NAMALWA (cell line): ENCODE measurements around the gene MAP2K1.

ENCODE experiments used
- DNase-seq: peaks from one replicate; pipeline ENCODE4 v3.0.0-alpha.2; 2015; ENCODE audit warnings: low spot score

MAP2K1 gene

DNA sequence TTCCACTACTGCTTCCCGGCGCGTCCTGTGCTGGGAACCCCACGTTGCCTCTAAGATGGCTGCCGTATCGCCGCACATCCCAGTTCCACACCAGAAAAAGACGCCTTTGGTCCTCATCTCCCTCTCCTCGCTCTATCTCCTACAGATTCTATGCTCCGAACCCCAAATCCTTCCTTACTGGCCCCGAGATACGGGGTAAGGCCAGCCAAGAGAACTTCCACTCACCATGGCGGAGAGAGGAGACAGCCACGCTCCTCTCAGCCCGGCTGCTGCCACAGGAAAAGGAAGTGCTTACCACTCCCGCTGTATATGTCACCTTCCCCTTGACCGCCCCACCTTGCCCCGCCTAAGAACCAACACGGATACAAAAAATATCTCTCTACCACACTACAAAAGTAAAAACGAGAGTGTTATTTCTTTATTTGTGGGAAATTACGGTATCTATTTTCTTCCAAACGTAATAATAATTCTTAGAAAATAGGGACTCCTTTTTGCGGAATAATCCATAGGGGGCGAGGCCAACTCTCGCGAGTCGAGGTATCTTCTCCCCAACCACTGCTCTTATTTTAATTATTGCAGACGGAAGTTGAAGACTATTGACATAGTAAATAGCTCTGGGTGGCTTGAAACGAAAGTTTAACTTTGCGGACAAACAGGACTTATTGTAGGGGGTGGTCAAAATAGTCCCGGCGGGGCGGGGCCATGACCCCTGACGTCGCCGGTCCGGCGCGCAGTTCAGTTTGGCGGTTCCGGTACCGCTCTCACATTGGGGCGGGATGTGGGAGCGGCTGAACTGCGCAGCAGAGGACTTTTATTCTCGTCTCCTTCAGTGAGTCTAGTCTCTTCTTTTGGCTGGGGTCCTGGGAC lies 118.1 kb downstream of the MAP2K1 start, which contains the start of the genes RPL4 and ZWILCH:
TSS of gene RPL4 (minus strand) at position 293 of the 867 bp plus-strand sequence. CDS start at position 228, 65 bp downstream.
TSS of gene ZWILCH (plus strand) at position 764 of the 867 bp plus-strand sequence. CDS start at position 777, 13 bp downstream.
- DNase-seq = peak; percentile 95

DNA sequence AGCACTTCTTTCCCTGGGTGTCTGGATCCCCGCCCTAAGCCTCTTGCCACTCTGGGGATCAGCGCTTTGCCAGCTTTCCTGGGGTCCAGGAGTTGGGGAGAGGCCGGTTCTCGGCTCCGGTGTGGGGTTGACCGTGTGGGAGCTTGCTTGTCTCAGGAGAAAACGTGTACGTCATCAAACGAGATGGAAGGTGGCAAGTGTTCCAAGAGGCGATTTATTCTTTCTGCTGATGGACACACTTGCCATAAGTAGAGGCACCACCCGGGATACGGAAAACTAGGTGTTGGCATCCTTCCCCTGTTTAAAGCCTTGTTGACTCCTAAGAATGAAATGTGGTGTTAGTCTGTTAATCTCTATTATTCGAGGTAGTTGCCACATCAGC lies 118.7 kb downstream of the MAP2K1 start:
- no peak for DNase-seq

DNA sequence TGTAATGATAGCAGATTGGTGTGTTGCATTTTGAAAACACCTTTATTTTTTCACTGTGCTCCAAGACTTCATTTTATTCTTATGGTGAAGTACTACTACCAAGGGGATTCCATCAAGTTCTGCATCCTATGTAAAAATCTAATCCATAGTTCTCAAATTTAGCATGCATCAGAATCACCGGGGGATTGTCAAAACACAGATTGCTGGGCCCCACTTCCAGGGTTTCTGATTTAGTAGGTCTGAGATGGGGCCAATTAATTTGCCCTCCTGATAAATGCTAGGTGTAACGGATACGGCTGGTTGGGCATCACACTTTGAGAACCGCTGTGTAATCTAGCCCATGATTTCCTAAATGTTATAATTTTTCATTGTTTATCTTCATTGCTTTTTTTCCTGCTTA lies 119.1 kb downstream of the MAP2K1 start:
- DNase-seq = no peak

DNA sequence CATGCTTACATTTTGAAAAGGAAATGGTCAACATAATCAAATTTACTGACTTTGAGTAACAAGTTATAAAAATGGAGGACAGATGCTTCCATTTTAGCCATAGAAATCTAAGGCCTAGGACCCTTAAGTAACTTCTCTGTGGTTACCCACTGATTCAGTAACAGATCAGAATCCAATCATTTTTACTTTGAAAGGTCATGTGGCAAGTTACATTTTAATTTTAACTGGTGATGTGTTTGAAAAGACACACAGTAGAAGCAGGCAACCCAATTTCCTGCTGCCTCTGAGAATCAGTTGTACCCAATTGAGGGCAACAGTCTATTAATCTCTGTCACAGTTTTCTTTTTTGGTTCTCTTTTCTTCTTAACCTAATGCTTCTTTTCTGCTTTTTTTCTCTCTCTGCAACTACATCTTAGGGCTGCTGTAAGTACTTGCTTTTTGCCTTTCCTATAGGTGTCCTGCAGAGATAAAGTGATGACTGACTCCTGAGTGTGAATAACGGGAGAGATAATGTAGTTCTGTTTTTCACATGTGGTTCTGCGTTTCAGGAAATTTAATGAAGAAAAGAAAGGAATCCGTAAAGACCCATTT lies 121.7 kb downstream of the MAP2K1 start:
- no peak for DNase-seq

DNA sequence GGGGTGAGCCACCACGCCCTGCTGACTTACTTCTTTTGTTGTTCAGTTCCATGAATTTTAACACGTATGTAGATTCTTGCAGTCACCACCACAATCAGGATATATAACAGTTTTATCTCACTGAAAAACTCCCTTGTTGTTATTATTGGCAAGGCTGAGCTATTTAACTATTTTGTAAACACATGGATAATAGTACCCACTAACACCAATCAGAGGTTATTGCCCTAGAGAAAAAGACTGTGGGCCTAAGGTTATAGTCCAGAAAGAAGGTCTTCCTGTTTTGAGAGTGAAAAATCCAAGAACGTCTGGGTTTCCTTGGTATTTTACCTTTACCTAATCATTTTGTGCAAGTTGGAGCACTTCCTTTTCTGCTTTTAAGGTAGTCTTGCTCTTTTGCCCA lies 127.9 kb downstream of the MAP2K1 start:
- no peak for DNase-seq

DNA sequence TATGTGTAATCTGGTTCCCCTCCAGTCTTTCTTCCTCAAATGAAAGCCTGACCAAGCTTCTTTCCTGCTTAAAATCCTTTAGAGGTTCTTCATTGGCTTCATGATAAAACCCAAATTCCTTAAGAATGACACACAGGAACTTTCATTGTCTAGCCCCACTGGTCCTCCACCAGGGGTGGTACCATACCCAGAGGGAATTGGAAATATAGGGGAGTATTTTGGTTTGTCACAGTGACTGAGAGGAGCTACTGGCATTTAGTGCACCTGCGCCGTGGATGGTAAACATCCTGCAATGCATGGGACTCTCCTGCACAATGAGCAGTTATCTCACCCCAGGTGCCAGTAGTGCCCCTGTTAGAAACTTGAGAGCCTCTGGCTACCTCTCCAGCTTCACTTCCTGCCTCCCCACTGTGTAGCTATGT lies 129.2 kb downstream of the MAP2K1 start:
- DNase-seq = peak; percentile 28

DNA sequence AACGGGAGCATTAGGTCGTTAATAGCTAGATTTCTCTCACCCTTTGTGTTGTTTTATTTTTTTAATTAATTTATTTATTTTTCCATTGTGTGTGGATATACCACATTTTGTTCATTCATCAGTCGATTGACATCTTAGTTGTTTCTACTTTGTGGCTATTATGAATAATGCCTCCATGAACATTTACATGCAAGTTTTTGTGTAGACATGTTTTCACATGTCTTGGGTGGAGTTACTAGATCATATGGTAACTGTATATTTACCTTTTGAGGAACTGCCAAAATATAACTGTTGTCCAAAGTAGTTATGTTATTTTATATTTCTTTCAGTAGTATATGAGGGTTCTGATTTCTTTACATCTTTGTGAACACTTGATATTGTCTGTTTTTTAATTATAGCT lies 137.2 kb downstream of the MAP2K1 start:
- no peak for DNase-seq

DNA sequence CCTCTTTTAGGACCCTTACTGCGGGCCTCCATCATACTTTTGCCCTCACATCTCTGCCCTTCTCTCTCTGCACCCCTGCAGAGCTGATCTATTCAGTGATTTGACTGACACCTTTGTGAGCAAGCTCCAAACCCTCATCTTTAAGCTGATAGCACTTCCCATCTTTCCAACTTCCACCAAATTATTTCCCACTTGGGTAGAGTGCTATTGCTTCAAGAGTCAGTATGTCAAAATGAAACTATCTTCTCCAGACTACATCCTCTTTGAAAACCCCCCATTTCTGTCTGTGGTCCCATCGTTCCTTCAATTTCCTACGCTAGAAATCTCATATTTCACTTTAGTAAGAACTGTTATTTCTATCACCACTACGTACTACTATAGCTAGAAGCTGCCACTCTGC lies 138.1 kb downstream of the MAP2K1 start:
- DNase-seq = no peak

DNA sequence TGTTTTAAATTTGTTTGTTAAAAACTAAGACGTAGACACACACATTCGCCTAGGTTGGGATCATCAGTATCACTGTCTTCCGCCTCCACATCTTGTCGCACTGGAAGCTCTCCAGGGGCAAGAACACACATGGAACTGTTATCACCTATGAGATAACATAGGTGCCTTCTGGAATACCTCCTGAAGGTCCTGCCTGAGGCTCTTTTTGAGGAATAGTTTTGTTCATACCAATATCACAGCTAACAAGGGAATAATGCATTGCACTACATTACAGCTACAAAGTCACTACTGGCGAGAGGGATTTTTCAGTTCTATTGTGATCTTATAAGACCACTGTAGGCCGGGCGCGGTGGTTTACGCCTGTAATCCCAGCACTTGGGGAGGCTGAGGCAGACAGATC lies 148.3 kb downstream of the MAP2K1 start:
- DNase-seq = no peak
